Right ventricle myocardium superior (tissue), 1 donor: ENCODE measurements around the gene ALX4. TPM values are rescaled to one million over a fixed set of nuclear protein-coding genes. Genes with fewer than 3 reads are reported as not detected.

Experiments used
- ATAC-seq: fragments of 200-7000 bp; cut with Tn5 transposase; one replicate; pipeline ENCODE4 v1.9.1; 2020; ENCODE audit warnings: mild to moderate bottlenecking; ENCODE audit not compliant: poor library complexity
- DNase-seq: peaks from one replicate; pipeline ENCODE4 v3.0.0-alpha.2; 2020
- intact Hi-C: fragments of 100-400 bp; cut with DNase I; formaldehyde crosslinking; loops from one replicate; pipeline ENCODE4 v1.11.2; 2022
- total RNA-seq: library from RNA; stranded (reverse); fragmentation: NEBNext Ultra II Directional; extraction: Animal tissue kit (Norgen Biotek cat#: 25700); gene quantifications from one replicate; pipeline ENCODE4 v1.2.1, GENCODE V29; 2021
- donor health status: DM: no; HTN: yes; CAD: no; lungs with severe emphysema.

Gene ALX4
- total RNA-seq, 1 donor from 2014 or later, result 0.03 TPM

- ATAC-seq (no peak), DNase-seq (no peak)
- intact Hi-C loops, result loop anchor here (10.0 kb wide), 1 partner anchor 85 kb away; no protein-coding TSS in a partner anchor
Observed at GRCh38 chr11:44229624-44230023, 80.3 kb downstream of the ALX4 start.

- intact Hi-C loops, result no loop called here
- DNase-seq (no peak), ATAC-seq (no peak)
Observed at GRCh38 chr11:44229098-44229497, 80.8 kb downstream of the ALX4 start.

- intact Hi-C loops, result no loop called here
- DNase-seq (no peak), ATAC-seq (no peak)
Observed at GRCh38 chr11:44228379-44228778, 81.6 kb downstream of the ALX4 start.

GRCh38 chr11:44226945-44227344, 83.0 kb downstream of the ALX4 start:
- no peak for ATAC-seq
- intact Hi-C loops, result no loop called here
- DNase-seq, result no peak

GRCh38 chr11:44226490-44226889, 83.4 kb downstream of the ALX4 start:
- intact Hi-C loops, result no loop called here
- ATAC-seq (no peak), DNase-seq (no peak)

GRCh38 chr11:44224867-44225501, 85.0 kb downstream of the ALX4 start:
- ATAC-seq (peak; percentile 53), DNase-seq (no peak)
- intact Hi-C loops, result no loop called here

- intact Hi-C loops, result no loop called here
- no peak for DNase-seq
Observed at GRCh38 chr11:44223238-44223637, 86.7 kb downstream of the ALX4 start.

GRCh38 chr11:44221992-44222391, 87.9 kb downstream of the ALX4 start:
- DNase-seq (no peak), ATAC-seq (no peak)
- intact Hi-C loops, result no loop called here

More at GRCh38 chr11:44223238-44223637, 86.7 kb downstream of the ALX4 start:
- ATAC-seq, result no peak

GRCh38 chr11:44221456-44221855, 88.5 kb downstream of the ALX4 start:
- intact Hi-C loops, result no loop called here
- DNase-seq (no peak), ATAC-seq (no peak)

GRCh38 chr11:44219830-44220796, 89.8 kb downstream of the ALX4 start:
- intact Hi-C loops, result no loop called here
- DNase-seq (no peak), ATAC-seq (no peak)

- no peak for ATAC-seq
- no peak for DNase-seq
- intact Hi-C loops, result no loop called here
Observed at GRCh38 chr11:44217432-44217831, 92.5 kb downstream of the ALX4 start.

- DNase-seq (no peak), ATAC-seq (no peak)
- intact Hi-C loops, result no loop called here
Observed at GRCh38 chr11:44213148-44213547, 96.8 kb downstream of the ALX4 start.

GRCh38 chr11:44212128-44212527, 97.8 kb downstream of the ALX4 start:
- no peak for DNase-seq
- intact Hi-C loops, result no loop called here

More at GRCh38 chr11:44212128-44212527, 97.8 kb downstream of the ALX4 start:
- no peak for ATAC-seq

Other genes with a start within 250 kb of the ALX4 start
- gene ACCS, start 243.9 kb downstream of the ALX4 start, total RNA-seq, result 6.3 TPM
- gene EXT2, start 214.5 kb downstream of the ALX4 start, total RNA-seq, result 26.1 TPM